PC-3 (cell line): ENCODE measurements around the gene APOBEC3C.

ENCODE experiments used
- EZH2 ChIP-seq: fragments of 300-600 bp; sonication (generic); IDR thresholded peaks from one replicate; pipeline ENCODE4 v1.6.1; 2017; ENCODE audit warnings: antibody characterized with exemption, mild to moderate bottlenecking, low read length; ENCODE audit not compliant: unreplicated experiment
- EZH2phosphoT487 ChIP-seq: fragments of 300-600 bp; sonication (generic); IDR thresholded peaks from 2 replicates; pipeline ENCODE4 v1.6.1; 2018; ENCODE audit warnings: mild to moderate bottlenecking, antibody characterized with exemption, low read length, borderline replicate concordance
- TF ChIP-seq, protein P1 (sequence below): fragments of 300-600 bp; sonication (generic); conservative IDR thresholded peaks from 2 replicates; pipeline ENCODE4 v1.5.1; 2017; ENCODE audit warnings: antibody characterized with exemption, low read depth, mild to moderate bottlenecking, low read length

DNA sequence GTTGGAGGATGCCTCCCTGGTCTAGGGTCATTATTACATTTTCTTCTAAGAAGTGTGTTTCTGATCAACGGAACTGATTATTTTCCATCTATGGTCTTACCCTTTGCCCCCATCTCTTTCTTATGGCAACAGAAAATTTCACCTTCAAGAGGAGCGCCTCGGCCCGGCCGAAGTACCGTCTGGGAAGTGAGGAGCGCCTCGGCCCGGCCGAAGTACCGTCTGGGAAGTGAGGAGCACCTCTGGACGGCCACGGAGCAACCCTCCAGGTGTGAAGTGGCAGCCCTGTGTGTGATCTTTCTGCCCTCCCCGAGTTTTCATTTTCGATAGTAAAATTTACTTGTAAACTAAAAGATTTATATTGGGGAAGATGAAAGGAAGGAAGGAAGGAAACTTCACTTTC, 3.1 kb upstream of the APOBEC3C start:
- TF ChIP-seq, protein P1, sequence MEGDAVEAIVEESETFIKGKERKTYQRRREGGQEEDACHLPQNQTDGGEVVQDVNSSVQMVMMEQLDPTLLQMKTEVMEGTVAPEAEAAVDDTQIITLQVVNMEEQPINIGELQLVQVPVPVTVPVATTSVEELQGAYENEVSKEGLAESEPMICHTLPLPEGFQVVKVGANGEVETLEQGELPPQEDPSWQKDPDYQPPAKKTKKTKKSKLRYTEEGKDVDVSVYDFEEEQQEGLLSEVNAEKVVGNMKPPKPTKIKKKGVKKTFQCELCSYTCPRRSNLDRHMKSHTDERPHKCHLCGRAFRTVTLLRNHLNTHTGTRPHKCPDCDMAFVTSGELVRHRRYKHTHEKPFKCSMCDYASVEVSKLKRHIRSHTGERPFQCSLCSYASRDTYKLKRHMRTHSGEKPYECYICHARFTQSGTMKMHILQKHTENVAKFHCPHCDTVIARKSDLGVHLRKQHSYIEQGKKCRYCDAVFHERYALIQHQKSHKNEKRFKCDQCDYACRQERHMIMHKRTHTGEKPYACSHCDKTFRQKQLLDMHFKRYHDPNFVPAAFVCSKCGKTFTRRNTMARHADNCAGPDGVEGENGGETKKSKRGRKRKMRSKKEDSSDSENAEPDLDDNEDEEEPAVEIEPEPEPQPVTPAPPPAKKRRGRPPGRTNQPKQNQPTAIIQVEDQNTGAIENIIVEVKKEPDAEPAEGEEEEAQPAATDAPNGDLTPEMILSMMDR, result no peak
- no peak for TF ChIP-seq EZH2
- TF ChIP-seq EZH2phosphoT487, result no peak
